ENCODE data around the gene STAB2. TPM values are rescaled to one million over a fixed set of nuclear protein-coding genes. Genes with fewer than 3 reads are reported as not detected.

Gene STAB2
- total and polyA plus RNA-seq, 2 of the 4 experiments (the other 2 are of a cell fraction), result not detected

DNA sequence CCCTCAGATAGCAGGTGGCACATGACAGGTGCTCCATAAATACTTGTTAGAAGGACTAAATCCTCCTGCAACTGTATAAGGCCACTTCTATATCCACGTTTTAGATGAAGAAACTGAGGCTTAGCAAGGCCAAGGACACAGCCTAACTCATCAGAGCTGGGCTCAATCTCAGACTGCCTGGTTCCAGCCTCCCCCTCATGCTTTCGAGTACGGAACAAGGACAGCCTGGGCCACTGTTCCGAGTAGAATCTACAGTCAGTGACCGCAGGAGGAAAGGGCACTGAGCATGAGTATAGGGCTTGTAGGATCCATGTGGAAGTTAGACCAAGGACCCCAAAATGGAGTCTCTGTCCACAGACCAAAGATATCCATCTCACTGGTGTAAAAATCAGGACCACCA, 169.4 kb downstream of the STAB2 start:
- Histone ChIP-seq H3K4me3 (ENCODE audit: insufficient read depth, low read depth, low read length) (no peak overlapping the region), H2BK15ac (ENCODE audit: low read depth, low read length) (no peak overlapping the region), H2AK5ac (ENCODE audit: low read depth, low read length) (no peak overlapping the region), H3K27me3 (ENCODE audit: control insufficient read depth, insufficient read depth, low read length) (no peaks in the 10 kb centered on the region), H3K36me3 (ENCODE audit: control insufficient read depth, insufficient read depth, low read length) (no peaks in the 10 kb centered on the region), H4K20me1 (ENCODE audit: insufficient read depth, low read length) (no peaks in the 10 kb centered on the region), H3K4me2 (ENCODE audit: low read depth, low read length) (no peak overlapping the region), H3K14ac (replicated peaks; ENCODE audit: low read depth, low read length) (no peak overlapping the region), H2AFZ (replicated peaks; ENCODE audit: low read length, poor library complexity) (no peak overlapping the region), H2BK120ac (ENCODE audit: low read depth, low read length) (no peak overlapping the region), H3K23ac (ENCODE audit: low read depth, low read length) (no peak overlapping the region), H3K56ac (ENCODE audit: extremely low read depth, insufficient read depth, low read length) (no peak overlapping the region), H4K91ac (ENCODE audit: insufficient read depth, low read depth, low read length) (no peak overlapping the region), H3K4me1 (ENCODE audit: control insufficient read depth, insufficient read depth, low read length) (no peaks in the 10 kb centered on the region), H3K9me3 (ENCODE audit: control insufficient read depth, insufficient read depth, low read length) (no peaks in the 10 kb centered on the region), H4K5ac (ENCODE audit: low read depth, low read length) (no peak overlapping the region), H2BK5ac (ENCODE audit: low read depth, low read length, poor library complexity, severe bottlenecking) (no peak overlapping the region), H3K9me1 (ENCODE audit: insufficient read depth, low read length) (no peaks in the 10 kb centered on the region), H2BK20ac (ENCODE audit: low read depth, low read length) (no peak overlapping the region), H3K27ac (ENCODE audit: insufficient read depth, low read length) (no peak overlapping the region), H4K8ac (ENCODE audit: low read depth in 2 of 2, low read length in 2 of 2) (no peak overlapping the region), H3K9ac (ENCODE audit: low read depth, low read length) (no peak overlapping the region), H3K18ac (ENCODE audit: low read depth, low read length) (no peak overlapping the region), H3K79me1 (ENCODE audit: low read depth in 1 of 2, low read length in 2 of 2) (no peaks in the 10 kb centered on the region), H2AK9ac (replicated peaks; ENCODE audit: low read depth, low read length, poor library complexity) (no peak overlapping the region), H3K4ac (ENCODE audit: low read depth, low read length) (no peak overlapping the region)
- no peak for ATAC-seq (ENCODE audit: low read depth)
- dilution Hi-C loops (cut with HindIII; ENCODE audit: low sequenced_read_pairs, unreplicated experiment), result no loop called here
- in situ Hi-C loops (cut with MboI; ENCODE audit: low sequenced_read_pairs), result no loop called here
- no TSS peak for BruUV-seq (replicated peaks)
- 57% methylated on average over 1 of the region's 5 CpGs; no CpG with 5 or more reads in 1 of the 2 experiments for WGBS, 2 experiments (ENCODE audit: extremely low coverage in 2 of 2, insufficient read length in 1 of 2)
- ChIA-PET CTCF (no interaction called here), POLR2A (ENCODE audit: unreplicated experiment) (no interaction called here)
- DNase-seq, result no peak
- TF ChIP-seq RAD21 (IDR thresholded peaks at IDR 0.05; ENCODE audit: low read length) (no peak), CTCF (conservative IDR thresholded peaks at IDR 0.05; ENCODE audit: low read depth, low read length) (no peak), MAFK (IDR thresholded peaks at IDR 0.05; ENCODE audit: low read depth, low read length) (no peak), SMC3 (IDR thresholded peaks at IDR 0.05; ENCODE audit: low read depth, low read length) (no peak), NFE2L2 (IDR thresholded peaks at IDR 0.05; ENCODE audit: low read depth, low read length) (no peak), POLR2A (IDR thresholded peaks at IDR 0.05; ENCODE audit: low read depth, low read length) (no peak), MXI1 (IDR thresholded peaks at IDR 0.05; ENCODE audit: borderline replicate concordance, low read depth, low read length) (no peak), CEBPB (IDR thresholded peaks at IDR 0.05; ENCODE audit: low read depth, low read length) (no peak), BHLHE40 (IDR thresholded peaks at IDR 0.05; ENCODE audit: low read depth, low read length) (no peak), FOS (IDR thresholded peaks at IDR 0.05; ENCODE audit: low read depth, low read length) (no peak), RFX5 (IDR thresholded peaks at IDR 0.05; ENCODE audit: low read depth, low read length) (no peak), MAZ (IDR thresholded peaks at IDR 0.05; ENCODE audit: borderline replicate concordance, low read depth, low read length) (no peak), RCOR1 (IDR thresholded peaks at IDR 0.05; ENCODE audit: insufficient replicate concordance, low read length) (no peak)
- TF ChIP-seq, protein P1, sequence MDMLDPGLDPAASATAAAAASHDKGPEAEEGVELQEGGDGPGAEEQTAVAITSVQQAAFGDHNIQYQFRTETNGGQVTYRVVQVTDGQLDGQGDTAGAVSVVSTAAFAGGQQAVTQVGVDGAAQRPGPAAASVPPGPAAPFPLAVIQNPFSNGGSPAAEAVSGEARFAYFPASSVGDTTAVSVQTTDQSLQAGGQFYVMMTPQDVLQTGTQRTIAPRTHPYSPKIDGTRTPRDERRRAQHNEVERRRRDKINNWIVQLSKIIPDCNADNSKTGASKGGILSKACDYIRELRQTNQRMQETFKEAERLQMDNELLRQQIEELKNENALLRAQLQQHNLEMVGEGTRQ (IDR thresholded peaks at IDR 0.05; ENCODE audit: low read depth, low read length), result no peak
- TF ChIP-seq, protein P2, sequence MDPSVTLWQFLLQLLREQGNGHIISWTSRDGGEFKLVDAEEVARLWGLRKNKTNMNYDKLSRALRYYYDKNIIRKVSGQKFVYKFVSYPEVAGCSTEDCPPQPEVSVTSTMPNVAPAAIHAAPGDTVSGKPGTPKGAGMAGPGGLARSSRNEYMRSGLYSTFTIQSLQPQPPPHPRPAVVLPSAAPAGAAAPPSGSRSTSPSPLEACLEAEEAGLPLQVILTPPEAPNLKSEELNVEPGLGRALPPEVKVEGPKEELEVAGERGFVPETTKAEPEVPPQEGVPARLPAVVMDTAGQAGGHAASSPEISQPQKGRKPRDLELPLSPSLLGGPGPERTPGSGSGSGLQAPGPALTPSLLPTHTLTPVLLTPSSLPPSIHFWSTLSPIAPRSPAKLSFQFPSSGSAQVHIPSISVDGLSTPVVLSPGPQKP (IDR thresholded peaks at IDR 0.05; ENCODE audit: borderline replicate concordance, low read depth, low read length), result no peak
- intact Hi-C loops (cut with micrococcal nuclease), result no loop called here
